GM23248 (cell line): ENCODE measurements around the gene ALOX15.

Experiments used
- EZH2 ChIP-seq: fragments of 200-600 bp; sonication (generic); IDR thresholded peaks from 2 replicates; pipeline ENCODE4 v1.6.1; 2018; ENCODE audit warnings: antibody characterized with exemption, mild to moderate bottlenecking; ENCODE audit not compliant: insufficient read depth, poor library complexity, severe bottlenecking
- EZH2phosphoT487 ChIP-seq: fragments of 200-600 bp; sonication (generic); IDR thresholded peaks from 2 replicates; pipeline ENCODE4 v1.6.1; 2018; ENCODE audit warnings: antibody characterized with exemption, moderate library complexity, mild to moderate bottlenecking, low read depth; ENCODE audit not compliant: insufficient read depth

DNA sequence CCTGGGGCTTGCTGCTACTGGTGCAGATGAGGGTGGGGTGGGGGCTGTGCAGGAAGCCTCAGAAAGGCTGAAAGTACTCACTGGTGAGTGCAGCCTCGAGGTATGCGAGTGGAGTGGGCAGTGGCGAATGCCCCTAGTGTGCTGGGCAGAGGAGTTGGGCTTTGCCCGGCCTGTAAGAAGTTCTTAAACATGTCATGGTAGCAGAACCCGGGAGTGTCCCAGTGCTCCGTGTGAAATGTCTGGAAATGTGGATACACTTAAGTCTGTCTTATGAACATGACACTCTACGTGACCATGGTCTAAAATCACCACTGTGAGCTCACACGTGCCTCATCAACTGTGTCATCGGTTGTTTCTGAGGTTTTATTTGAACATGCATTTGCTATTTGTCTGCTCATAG lies 55.4 kb downstream of the ALOX15 start:
- TF ChIP-seq EZH2 (no peak), EZH2phosphoT487 (no peak)
